HG02870 (cell line): Measurements from ENCODE around the gene NSMF.
A peak's percentile ranks its signal among the peaks of the same experiment; 100 is the strongest.

Experiments used
- ATAC-seq: cut with Tn5 transposase; IDR thresholded peaks from one replicate; pipeline ENCODE4 v1.9.1; 2021; ENCODE audit warnings: mild to moderate bottlenecking, moderate library complexity; ENCODE audit not compliant: unreplicated experiment

Gene NSMF

GRCh38 chr9:137459152-137459600 lies at the start of gene NSMF:
Gene NSMF (minus strand): TSS chr9:137459334. CDS start chr9:137459102, 232 bp downstream.
- ATAC-seq, result peak; percentile 73

- ATAC-seq, result no peak
Measured at GRCh38 chr9:137506702-137507171, 47.6 kb upstream of the NSMF start.

GRCh38 chr9:137506274-137506673 lies 47.1 kb upstream of the NSMF start:
- no peak for ATAC-seq

GRCh38 chr9:137505421-137506140 lies 46.4 kb upstream of the NSMF start:
- ATAC-seq, result no peak

GRCh38 chr9:137504432-137504777 lies 45.3 kb upstream of the NSMF start:
- ATAC-seq, result no peak

GRCh38 chr9:137502008-137502911 lies 43.1 kb upstream of the NSMF start:
- no peak for ATAC-seq

- no peak for ATAC-seq
Measured at GRCh38 chr9:137501457-137501856, 42.3 kb upstream of the NSMF start.

GRCh38 chr9:137500666-137501397 lies 41.7 kb upstream of the NSMF start:
- no peak for ATAC-seq

- ATAC-seq, result no peak
Measured at GRCh38 chr9:137499858-137500661, 40.9 kb upstream of the NSMF start.

GRCh38 chr9:137499416-137499815 lies 40.3 kb upstream of the NSMF start:
- ATAC-seq, result no peak

- ATAC-seq, result no peak
Measured at GRCh38 chr9:137498720-137499150, 39.6 kb upstream of the NSMF start.

- ATAC-seq, result no peak
Measured at GRCh38 chr9:137497921-137498719, 39.0 kb upstream of the NSMF start.

GRCh38 chr9:137496601-137497375 lies 37.7 kb upstream of the NSMF start:
- no peak for ATAC-seq

- ATAC-seq, result no peak
Measured at GRCh38 chr9:137494550-137495351, 35.6 kb upstream of the NSMF start.

GRCh38 chr9:137494104-137494544 lies 35.0 kb upstream of the NSMF start:
- ATAC-seq, result no peak

- no peak for ATAC-seq
Measured at GRCh38 chr9:137493364-137494103, 34.4 kb upstream of the NSMF start.
